NCI-H82 treated with DMSO at 0.1 percent for 48 hours (cell line): ENCODE measurements around the gene TLR6.

Experiments used
- DNase-seq: peaks from one replicate; lab custom pipeline; 2025; ENCODE audit not compliant: unreplicated experiment; lab: John Stamatoyannopoulos, UW

The TLR6 gene, protein sequence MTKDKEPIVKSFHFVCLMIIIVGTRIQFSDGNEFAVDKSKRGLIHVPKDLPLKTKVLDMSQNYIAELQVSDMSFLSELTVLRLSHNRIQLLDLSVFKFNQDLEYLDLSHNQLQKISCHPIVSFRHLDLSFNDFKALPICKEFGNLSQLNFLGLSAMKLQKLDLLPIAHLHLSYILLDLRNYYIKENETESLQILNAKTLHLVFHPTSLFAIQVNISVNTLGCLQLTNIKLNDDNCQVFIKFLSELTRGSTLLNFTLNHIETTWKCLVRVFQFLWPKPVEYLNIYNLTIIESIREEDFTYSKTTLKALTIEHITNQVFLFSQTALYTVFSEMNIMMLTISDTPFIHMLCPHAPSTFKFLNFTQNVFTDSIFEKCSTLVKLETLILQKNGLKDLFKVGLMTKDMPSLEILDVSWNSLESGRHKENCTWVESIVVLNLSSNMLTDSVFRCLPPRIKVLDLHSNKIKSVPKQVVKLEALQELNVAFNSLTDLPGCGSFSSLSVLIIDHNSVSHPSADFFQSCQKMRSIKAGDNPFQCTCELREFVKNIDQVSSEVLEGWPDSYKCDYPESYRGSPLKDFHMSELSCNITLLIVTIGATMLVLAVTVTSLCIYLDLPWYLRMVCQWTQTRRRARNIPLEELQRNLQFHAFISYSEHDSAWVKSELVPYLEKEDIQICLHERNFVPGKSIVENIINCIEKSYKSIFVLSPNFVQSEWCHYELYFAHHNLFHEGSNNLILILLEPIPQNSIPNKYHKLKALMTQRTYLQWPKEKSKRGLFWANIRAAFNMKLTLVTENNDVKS

DNA sequence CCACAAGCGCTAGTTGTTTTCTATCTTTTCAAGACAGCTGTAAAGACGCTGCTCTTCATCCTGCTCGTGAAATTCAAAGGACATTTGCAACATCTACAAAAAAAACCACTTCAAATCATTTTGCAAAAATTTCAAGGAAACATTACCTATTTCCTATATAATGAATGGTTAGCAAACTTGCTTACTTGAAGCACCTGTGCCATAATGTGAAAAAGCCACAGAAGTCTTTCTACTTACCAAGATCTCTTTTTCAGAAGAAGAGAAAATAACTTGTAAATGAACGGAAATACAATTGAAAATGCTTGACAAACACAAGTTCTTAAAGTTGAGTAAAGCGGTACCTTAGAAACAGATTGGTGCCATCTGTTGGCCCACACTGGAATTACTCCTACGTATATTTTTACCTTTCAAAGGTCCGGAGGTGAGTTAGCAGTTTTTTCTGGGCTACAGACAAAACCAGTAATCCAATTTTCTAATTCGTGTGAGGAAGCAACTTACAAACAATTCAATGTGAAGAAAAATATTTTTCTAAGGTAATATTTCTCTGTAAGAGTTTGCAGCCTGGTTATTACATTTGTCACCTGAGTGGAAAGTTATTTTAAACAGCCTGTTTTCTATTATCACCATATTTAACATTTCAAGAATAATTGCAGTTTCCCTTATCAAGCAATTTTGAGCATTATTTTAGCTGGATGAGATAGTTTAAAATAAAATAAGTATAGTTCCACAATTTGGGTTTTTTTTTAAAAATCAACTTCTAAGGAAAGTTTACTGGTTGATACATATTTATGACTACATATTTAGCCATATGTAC lies at the start of gene TLR6:
TSS of gene TLR6 (minus strand) at position 294 of the 814 bp plus-strand sequence. CDS start 27,344 bp downstream, outside the sequence.
- peak; percentile 12 for DNase-seq

- no peak for DNase-seq
These were observed 49.2 kb upstream of the TLR6 start for GRCh38 chr4:38905652-38906385.

GRCh38 chr4:38904682-38905081 lies 48.1 kb upstream of the TLR6 start:
- no peak for DNase-seq

GRCh38 chr4:38904090-38904666 lies 47.6 kb upstream of the TLR6 start:
- peak; percentile 50 for DNase-seq

- peak; percentile 31 for DNase-seq
These were observed 46.1 kb upstream of the TLR6 start for GRCh38 chr4:38902695-38903094.

GRCh38 chr4:38902221-38902620 lies 45.6 kb upstream of the TLR6 start:
- DNase-seq: no peak

DNA sequence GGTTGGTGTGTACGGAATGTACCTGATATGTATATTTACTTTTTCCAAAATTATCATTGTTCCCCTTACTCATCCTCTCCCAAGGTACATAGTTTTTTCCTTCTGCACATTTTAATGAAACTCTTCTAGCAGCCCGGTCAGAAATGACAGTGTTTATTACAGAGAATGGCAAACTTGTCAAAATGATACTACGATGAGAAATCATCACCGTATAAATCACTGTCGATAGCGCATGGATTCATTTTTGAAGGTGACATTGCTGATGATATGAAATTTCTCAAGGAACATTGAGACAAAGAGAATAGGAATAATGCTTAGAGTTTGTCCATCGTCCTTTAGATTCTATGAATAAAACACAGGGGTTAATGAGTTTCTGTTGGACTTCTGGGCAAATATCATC lies 41.6 kb upstream of the TLR6 start:
- no peak for DNase-seq

DNA sequence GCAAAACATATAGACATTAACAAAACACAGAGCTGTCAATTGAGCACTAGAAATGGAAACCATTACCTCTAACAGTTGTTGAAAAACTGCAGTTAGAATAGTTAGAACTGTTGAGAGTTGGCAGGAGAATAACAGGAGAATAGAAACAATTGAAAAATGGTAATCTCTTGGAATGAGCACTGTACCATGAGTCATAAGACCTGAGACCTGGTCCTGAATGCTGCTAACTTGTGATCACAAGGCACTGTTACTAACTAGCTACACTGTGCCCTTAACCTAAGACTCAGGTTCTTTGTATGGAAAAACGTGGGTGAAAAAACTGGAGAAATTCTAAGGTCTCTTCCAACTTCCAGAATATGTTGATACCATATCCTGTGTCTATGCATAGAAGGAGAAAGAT lies 40.3 kb upstream of the TLR6 start:
- DNase-seq: no peak

DNA sequence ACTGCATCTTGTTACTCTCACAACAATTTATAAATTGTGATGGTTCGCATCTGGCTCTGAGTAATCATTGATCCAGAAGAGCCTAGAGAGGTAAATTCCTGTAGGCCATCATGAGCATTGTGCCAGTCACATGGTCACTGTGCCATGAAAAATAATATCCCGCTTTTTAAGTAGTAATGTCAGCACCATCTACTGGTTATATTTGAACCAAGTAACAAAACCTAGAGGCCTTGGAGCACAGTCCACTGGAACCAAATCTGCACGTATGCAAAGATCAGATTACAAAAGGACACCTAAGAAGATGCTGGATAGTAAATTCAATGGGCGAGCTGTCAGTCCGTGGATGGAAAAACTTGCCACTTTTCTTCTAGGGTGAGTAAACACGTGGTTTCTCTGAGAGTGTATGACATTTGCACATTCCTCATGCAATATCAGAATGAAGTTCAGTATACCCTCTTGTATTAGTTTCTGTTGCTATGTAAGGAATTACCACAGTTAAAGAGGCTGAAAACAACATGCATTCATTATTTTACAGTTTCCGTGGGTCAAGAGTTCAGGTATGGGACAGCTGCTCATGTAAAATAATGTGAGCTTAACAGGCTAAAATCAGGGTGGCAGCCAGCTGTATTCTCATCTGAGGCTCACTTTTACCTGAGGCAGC lies 37.8 kb upstream of the TLR6 start:
- no peak for DNase-seq

- DNase-seq: no peak
These were observed 34.7 kb upstream of the TLR6 start for GRCh38 chr4:38891051-38891983.

DNA sequence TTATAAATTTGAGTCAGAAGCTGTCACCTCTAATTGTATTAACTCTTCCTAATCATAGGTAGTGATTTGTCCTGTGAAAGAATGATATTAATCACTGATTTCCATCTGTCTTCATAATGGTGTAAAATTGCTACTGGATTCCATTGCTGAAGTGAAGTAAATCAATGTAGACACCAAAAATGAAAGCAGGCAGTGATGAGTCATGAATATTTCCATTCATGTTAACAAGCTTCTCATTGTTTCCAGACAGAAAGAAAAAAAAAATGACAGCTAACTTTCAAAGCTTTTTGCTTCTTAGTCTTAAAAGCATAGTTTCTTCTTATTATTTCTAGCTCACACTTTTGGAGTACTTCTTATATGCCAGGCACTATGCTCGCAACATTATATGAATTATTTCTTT lies 32.5 kb upstream of the TLR6 start:
- no peak for DNase-seq

DNA sequence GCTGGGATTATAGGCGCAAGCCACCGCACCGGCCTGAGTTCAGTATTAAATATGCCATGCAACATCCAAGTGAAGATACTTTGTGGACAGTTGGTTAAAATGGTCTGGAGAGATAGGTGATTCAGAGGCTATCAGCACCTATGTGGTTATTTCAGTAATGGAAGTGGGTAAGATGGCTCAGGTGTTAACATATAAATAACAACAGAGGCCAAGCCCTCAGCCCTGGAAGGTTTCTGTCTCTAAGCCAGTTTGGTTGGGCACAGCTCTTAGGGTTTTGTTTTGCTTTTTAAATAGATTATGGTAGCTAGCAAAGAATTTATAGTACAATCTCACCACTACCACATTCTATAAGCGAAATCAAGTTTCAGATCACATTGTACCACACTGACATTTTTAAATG lies 27.6 kb upstream of the TLR6 start:
- DNase-seq: no peak

DNA sequence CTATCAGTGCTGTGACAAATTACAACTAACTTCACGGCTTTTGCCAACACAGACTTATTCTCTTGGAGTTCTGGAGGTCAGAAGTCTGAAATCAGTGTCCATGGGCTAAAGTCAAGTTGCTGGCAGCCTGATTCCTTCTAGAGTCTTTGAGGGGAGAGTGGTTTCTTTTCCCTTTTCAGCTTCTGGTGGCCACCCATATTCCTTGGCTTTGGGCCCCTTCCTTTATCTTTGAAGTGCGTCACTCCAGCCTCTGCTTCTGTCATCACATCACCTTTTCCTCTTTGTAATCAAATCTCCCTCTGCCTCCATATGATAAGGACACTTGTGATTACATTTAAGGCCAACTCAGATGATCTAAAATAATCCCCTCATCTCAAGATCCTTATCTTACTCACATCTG lies 20.0 kb upstream of the TLR6 start:
- no peak for DNase-seq

DNA sequence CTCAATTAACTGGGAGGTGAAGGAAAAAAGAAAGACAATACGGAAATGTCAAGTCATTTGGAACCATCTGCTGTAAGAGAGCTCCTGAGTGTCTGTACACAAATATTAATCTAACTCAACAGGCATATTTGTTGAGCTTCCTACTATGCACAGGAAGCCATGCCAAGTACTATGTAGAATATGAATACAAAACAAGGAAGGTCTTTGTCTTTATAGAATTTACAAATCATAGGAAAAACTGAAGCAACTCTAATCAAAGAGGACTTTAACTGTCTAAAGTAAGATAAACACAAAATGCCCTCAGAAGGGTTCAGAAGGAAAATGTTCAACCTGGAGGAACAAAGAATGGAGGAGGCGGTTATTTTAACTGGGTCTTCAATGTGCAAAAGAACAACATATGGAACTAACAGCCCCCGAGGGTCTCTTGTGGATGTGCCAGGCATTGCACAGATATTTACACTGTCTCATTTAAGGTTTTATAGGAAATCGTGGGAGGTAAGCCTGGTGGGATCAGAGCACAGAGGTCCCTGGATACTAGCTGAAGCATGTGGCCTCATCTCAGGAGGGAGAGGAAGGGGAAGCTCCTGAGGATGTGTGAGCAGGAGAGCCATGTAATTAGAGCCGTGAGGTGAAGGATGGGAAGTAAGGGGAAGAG lies 16.8 kb upstream of the TLR6 start:
- no peak for DNase-seq

DNA sequence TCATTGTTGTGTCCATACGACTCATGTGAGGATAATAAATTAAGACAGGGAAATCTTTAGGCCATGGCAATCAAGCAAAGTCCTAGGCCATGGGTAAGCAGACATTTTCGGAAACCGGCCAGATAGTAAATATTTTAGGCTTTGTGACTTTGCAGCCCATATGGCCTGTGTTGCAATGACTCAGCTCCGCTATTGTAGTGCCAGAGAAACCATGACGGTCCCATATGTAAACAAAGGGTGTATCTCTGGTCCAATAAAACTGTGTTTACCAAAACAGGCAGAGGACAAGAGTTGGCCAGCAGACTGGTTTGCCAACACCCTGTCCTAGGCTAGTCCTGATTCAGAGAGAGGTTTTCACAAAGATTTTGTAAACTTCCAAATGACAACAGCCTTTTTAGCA lies 16.0 kb upstream of the TLR6 start:
- no peak for DNase-seq

- DNase-seq: no peak
These were observed 15.0 kb upstream of the TLR6 start for GRCh38 chr4:38871593-38871992.

DNA sequence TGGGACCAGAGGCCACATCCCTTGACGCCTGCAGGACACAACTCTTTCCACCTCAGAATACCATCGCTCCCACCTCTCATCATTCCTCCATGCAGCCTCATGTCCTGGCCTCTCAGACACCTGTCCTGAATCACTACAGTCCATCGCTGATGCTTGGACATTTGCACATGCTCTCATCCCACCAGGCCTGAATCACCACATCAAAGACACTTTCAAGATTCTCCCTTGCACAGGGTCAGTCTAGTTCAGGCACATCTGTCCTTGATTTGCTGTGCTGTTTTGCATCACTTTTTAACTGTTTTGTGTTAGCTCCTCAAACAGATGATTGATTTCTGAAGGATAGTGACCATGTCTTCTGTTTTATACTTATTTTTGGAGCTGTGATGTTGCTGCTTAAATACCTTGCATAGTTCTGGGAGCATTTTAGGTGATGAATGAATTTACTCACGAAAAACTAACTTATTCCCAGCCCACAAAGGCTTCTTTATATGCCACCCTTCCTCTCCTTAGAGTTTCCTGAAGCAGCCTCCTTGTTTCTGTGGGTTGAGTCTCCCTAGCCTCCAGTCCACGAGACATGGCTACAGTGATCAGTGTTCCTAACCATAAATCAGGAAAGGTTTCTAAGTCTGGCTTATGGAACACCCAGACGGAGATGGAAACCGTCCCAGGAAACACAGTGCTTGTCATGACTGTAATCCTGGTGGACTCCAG lies 13.6 kb upstream of the TLR6 start:
- no peak for DNase-seq

GRCh38 chr4:38869511-38869910 lies 12.9 kb upstream of the TLR6 start:
- no peak for DNase-seq
